Neural cell (in vitro differentiated cells): ENCODE measurements around the gene EXD3.

Experiments
- EZH2 ChIP-seq: fragments of 200-600, 300-800 bp; shearing (Covaris generic), sonication (generic); IDR thresholded peaks from 2 replicates; pipeline ENCODE4 v1.6.1; 2014; ENCODE audit warnings: antibody characterized with exemption, low read length, borderline replicate concordance, mild to moderate bottlenecking; ENCODE audit not compliant: insufficient read depth, poor library complexity, severe bottlenecking
- REST ChIP-seq: IDR thresholded peaks from 2 replicates; pipeline ENCODE4 v1.6.1; 2012; ENCODE audit warnings: borderline replicate concordance

- no peak for TF ChIP-seq REST
- no peak for TF ChIP-seq EZH2
Observed at GRCh38 chr9:137370865-137371520, 52.0 kb downstream of the EXD3 start.
